Activated naive CD8-positive, alpha-beta T cell treated with anti-CD3 and anti-CD28 coated beads, Interleukin-2, amount 50 U/mL, for 24 hours (primary cell): ENCODE results near the gene ARL6IP6.
"Not testable (repeated sequence)": the region's sequence is repeated elsewhere in the genome, so short reads cannot be mapped to it uniquely, and the experiment has no call there.

Source experiments
- ATAC-seq: fragments of 150-1000 bp; cut with Tn5 transposase; one replicate; pipeline ENCODE4 v1.10.0; 2021
- DNase-seq: peaks from one replicate; pipeline ENCODE4 v3.0.0; 2021
- H3K27ac Mint-ChIP-seq: one replicate; pipeline ENCODE4 v1.8.0; 2021; ENCODE audit warnings: mild to moderate bottlenecking, mixed read lengths
- H3K27me3 Mint-ChIP-seq: one replicate; pipeline ENCODE4 v1.8.0; 2021; ENCODE audit warnings: mixed read lengths
- H3K36me3 Mint-ChIP-seq: one replicate; pipeline ENCODE4 v1.8.0; 2021; ENCODE audit warnings: low read depth, mixed read lengths
- H3K4me1 Mint-ChIP-seq: one replicate; pipeline ENCODE4 v1.8.0; 2021; ENCODE audit warnings: mixed read lengths
- H3K4me3 Mint-ChIP-seq: one replicate; pipeline ENCODE4 v1.8.0; 2021; ENCODE audit warnings: mild to moderate bottlenecking, moderate library complexity, mixed read lengths
- H3K9me3 Mint-ChIP-seq: one replicate; pipeline ENCODE4 v1.8.0; 2021; ENCODE audit warnings: mixed read lengths

The ARL6IP6 gene

GRCh38 chr2:152715112-152715511 lies 3.3 kb upstream of the ARL6IP6 start:
- Mint-ChIP-seq H3K4me1 (peaks cover 59% of the 10 kb centered on the region), H3K27me3 (no peaks in the 10 kb centered on the region), H3K27ac (no peak overlapping the region), H3K9me3 (no peaks in the 10 kb centered on the region), H3K36me3 (peaks cover 57% of the 10 kb centered on the region), H3K4me3 (peak overlapping the region; percentile 97)
- DNase-seq (no peak), ATAC-seq (no peak)

GRCh38 chr2:152715854-152716428 lies 2.5 kb upstream of the ARL6IP6 start:
- Mint-ChIP-seq H3K9me3 (no peaks in the 10 kb centered on the region), H3K36me3 (peaks cover 48% of the 10 kb centered on the region), H3K4me1 (peaks cover 63% of the 10 kb centered on the region), H3K4me3 (peak overlapping the region; percentile 97), H3K27me3 (no peaks in the 10 kb centered on the region), H3K27ac (peak overlapping the region; percentile 99)
- ATAC-seq (no peak), DNase-seq (peak; percentile 36)

- H3K4me3 Mint-ChIP-seq = peak overlapping the region; percentile 97
- peaks cover 66% of the 10 kb centered on the region for H3K4me1 Mint-ChIP-seq
- peak overlapping the region; percentile 99 for H3K27ac Mint-ChIP-seq
- DNase-seq (peak; percentile 39), ATAC-seq (no peak)
- H3K36me3 Mint-ChIP-seq = peaks cover 46% of the 10 kb centered on the region
- no peaks in the 10 kb centered on the region for H3K9me3 Mint-ChIP-seq
- H3K27me3 Mint-ChIP-seq = no peaks in the 10 kb centered on the region
Measured at GRCh38 chr2:152716805-152717227, 1.6 kb upstream of the ARL6IP6 start.

- Mint-ChIP-seq H3K27ac (peak within 1 kb of the TSS; percentile 99), H3K4me3 (peak within 1 kb of the TSS; percentile 97), H3K36me3 (peaks cover 44% of the 10 kb centered on the region), H3K9me3 (no peaks in the 10 kb centered on the region), H3K4me1 (peaks cover 64% of the 10 kb centered on the region), H3K27me3 (no peaks in the 10 kb centered on the region)
- DNase-seq = peak; percentile 98
- ATAC-seq = peak; percentile 85
Measured at GRCh38 chr2:152717228-152718075, 968 bp upstream of the ARL6IP6 start, which contains the start of gene PRPF40A. Gene PRPF40A (minus strand): TSS chr2:152717461. CDS start chr2:152717439, 22 bp downstream.

- H3K27ac Mint-ChIP-seq = peak overlapping the region; percentile 99
- no peaks in the 10 kb centered on the region for H3K9me3 Mint-ChIP-seq
- DNase-seq (no peak), ATAC-seq (peak; percentile 9)
- H3K4me3 Mint-ChIP-seq = peak overlapping the region; percentile 97
- H3K4me1 Mint-ChIP-seq = peaks cover 65% of the 10 kb centered on the region
- no peaks in the 10 kb centered on the region for H3K27me3 Mint-ChIP-seq
- H3K36me3 Mint-ChIP-seq = peaks cover 36% of the 10 kb centered on the region
Measured at GRCh38 chr2:152718909-152719645, 657 bp downstream of the ARL6IP6 start.

- peaks cover 52% of the 10 kb centered on the region for H3K4me1 Mint-ChIP-seq
- ATAC-seq = no peak
Measured at GRCh38 chr2:152720794-152721193, 2.4 kb downstream of the ARL6IP6 start.

GRCh38 chr2:152722639-152723038 lies 4.2 kb downstream of the ARL6IP6 start:
- Mint-ChIP-seq H3K36me3 (peaks cover 14% of the 10 kb centered on the region), H3K4me1 (peaks cover 41% of the 10 kb centered on the region)
- not testable (repeated sequence) for H3K4me3 Mint-ChIP-seq, ATAC-seq, H3K27me3 Mint-ChIP-seq, H3K9me3 Mint-ChIP-seq, DNase-seq, H3K27ac Mint-ChIP-seq

More at GRCh38 chr2:152720794-152721193, 2.4 kb downstream of the ARL6IP6 start:
- Mint-ChIP-seq H3K9me3 (no peaks in the 10 kb centered on the region), H3K27ac (no peak overlapping the region), H3K4me3 (no peak overlapping the region), H3K36me3 (peaks cover 27% of the 10 kb centered on the region), H3K27me3 (no peaks in the 10 kb centered on the region)
- DNase-seq = no peak

- ATAC-seq = no peak
- no peak for DNase-seq
- no peaks in the 10 kb centered on the region for H3K27me3 Mint-ChIP-seq
- no peak overlapping the region for H3K4me3 Mint-ChIP-seq
- H3K4me1 Mint-ChIP-seq = peaks cover 41% of the 10 kb centered on the region
- no peak overlapping the region for H3K27ac Mint-ChIP-seq
- no peaks in the 10 kb centered on the region for H3K9me3 Mint-ChIP-seq
- peaks cover 13% of the 10 kb centered on the region for H3K36me3 Mint-ChIP-seq
Measured at GRCh38 chr2:152723918-152724317, 5.5 kb downstream of the ARL6IP6 start.

- Mint-ChIP-seq H3K4me3 (no peak overlapping the region), H3K27me3 (no peaks in the 10 kb centered on the region), H3K36me3 (peaks cover 7% of the 10 kb centered on the region), H3K4me1 (peaks cover 25% of the 10 kb centered on the region), H3K9me3 (no peaks in the 10 kb centered on the region), H3K27ac (no peak overlapping the region)
- ATAC-seq = no peak
- DNase-seq = no peak
Measured at GRCh38 chr2:152729844-152730243, 11.4 kb downstream of the ARL6IP6 start.

- no peak overlapping the region for H3K4me3 Mint-ChIP-seq
- peak; percentile 93 for ATAC-seq
- peaks cover 25% of the 10 kb centered on the region for H3K4me1 Mint-ChIP-seq
- H3K9me3 Mint-ChIP-seq = no peaks in the 10 kb centered on the region
- H3K36me3 Mint-ChIP-seq = peaks cover 7% of the 10 kb centered on the region
- no peak overlapping the region for H3K27ac Mint-ChIP-seq
- no peaks in the 10 kb centered on the region for H3K27me3 Mint-ChIP-seq
- DNase-seq = peak; percentile 12
Measured at GRCh38 chr2:152730591-152731333, 12.3 kb downstream of the ARL6IP6 start.

- not testable (repeated sequence) for H3K4me1 Mint-ChIP-seq, H3K9me3 Mint-ChIP-seq, ATAC-seq, H3K27ac Mint-ChIP-seq, H3K27me3 Mint-ChIP-seq, DNase-seq, H3K4me3 Mint-ChIP-seq
- H3K36me3 Mint-ChIP-seq = peaks cover 27% of the 10 kb centered on the region
Measured at GRCh38 chr2:152737509-152737908, 19.1 kb downstream of the ARL6IP6 start.

- DNase-seq (no peak), ATAC-seq (no peak)
- Mint-ChIP-seq H3K4me3 (no peak overlapping the region), H3K36me3 (peaks cover 25% of the 10 kb centered on the region), H3K9me3 (no peaks in the 10 kb centered on the region), H3K27ac (no peak overlapping the region), H3K27me3 (no peaks in the 10 kb centered on the region), H3K4me1 (no peaks in the 10 kb centered on the region)
Measured at GRCh38 chr2:152738438-152738837, 20.0 kb downstream of the ARL6IP6 start.

- not testable (repeated sequence) for ATAC-seq, DNase-seq, H3K4me3 Mint-ChIP-seq, H3K27ac Mint-ChIP-seq, H3K27me3 Mint-ChIP-seq, H3K9me3 Mint-ChIP-seq, H3K4me1 Mint-ChIP-seq
- H3K36me3 Mint-ChIP-seq = peaks cover 25% of the 10 kb centered on the region
Measured at GRCh38 chr2:152739705-152740104, 21.3 kb downstream of the ARL6IP6 start.

- H3K4me1 Mint-ChIP-seq = no peaks in the 10 kb centered on the region
- H3K27me3 Mint-ChIP-seq = no peaks in the 10 kb centered on the region
- peaks cover 25% of the 10 kb centered on the region for H3K36me3 Mint-ChIP-seq
- DNase-seq (no peak), ATAC-seq (no peak)
- H3K27ac Mint-ChIP-seq = no peak overlapping the region
- H3K9me3 Mint-ChIP-seq = no peaks in the 10 kb centered on the region
- no peak overlapping the region for H3K4me3 Mint-ChIP-seq
Measured at GRCh38 chr2:152740743-152741328, 22.4 kb downstream of the ARL6IP6 start.
